HCT116 (cell line): ENCODE data around the gene CLDN20. TPM values are rescaled to one million over a fixed set of nuclear protein-coding genes. Genes with fewer than 3 reads are reported as not detected.

Experiments used
- ATAC-seq: fragments of 200-7000 bp; cut with Tn5 transposase; 2 replicates; pipeline ENCODE4 v1.9.1; 2020; ENCODE audit warnings: mild to moderate bottlenecking, moderate library complexity
- BruUV-seq: library from RNA; stranded (reverse); fragments of 400-500 nt; replicated peaks from 2 replicates; lab custom pipeline; 2021; lab: Mats Ljungman, UMichigan
- CTCF ChIA-PET: fragments of 300-600 bp; sonication (Branson Sonifier 250); formaldehyde crosslinking; loops from one replicate; lab custom pipeline; 2021; ENCODE audit warnings: antibody characterized with exemption; lab: Charles Lee
- POLR2A ChIA-PET: fragments of 300-600, 350-600 bp; sonication (Branson Sonifier 250); formaldehyde crosslinking; loops from one replicate; lab custom pipeline; 2021; ENCODE audit warnings: antibody characterized with exemption; lab: Charles Lee
- RAD21 ChIA-PET, 2 experiments: fragments of 300-600 bp; sonication (Branson Sonifier 250); formaldehyde crosslinking; loops; one replicate each; lab custom pipeline; 2023; ENCODE audit warnings: low total read pairs in 2 of 2; ENCODE audit not compliant: uncharacterized antibody in 2 of 2, unreplicated experiment in 2 of 2, low non-redundant PET in 1 of 2; lab: Charles Lee
- DNase-seq: peaks from one replicate; pipeline ENCODE4 v3.0.0-alpha.2; 2010; ENCODE audit warnings: low read depth, low spot score
- H2AFZ ChIP-seq: fragments of 200-600 bp; shearing (Covaris generic), sonication (generic); 2 replicates; pipeline ENCODE4 v1.6.1; 2017; ENCODE audit warnings: low read depth, mixed run types, mixed read lengths, antibody characterized with exemption, low read length; ENCODE audit not compliant: poor library complexity, severe bottlenecking
- H3K27ac ChIP-seq: 2 replicates; pipeline ENCODE4 v1.5.1; 2012; ENCODE audit warnings: low read depth, low read length
- H3K27me3 ChIP-seq: fragments of 200-600 bp; sonication (generic); 2 replicates; pipeline ENCODE4 v1.6.1; 2016; ENCODE audit warnings: mixed run types, low read length, mixed read lengths; ENCODE audit not compliant: insufficient read depth
- H3K36me3 ChIP-seq, 2 experiments: fragments of 200-500 bp in 1 of 2; fragments of 200-600 bp in 1 of 2; sonication (Bioruptor generic) in 1 of 2; sonication (generic) in 1 of 2; 2 replicates each; pipeline versions ENCODE4 v1.5.1 to v1.6.1; 2014 to 2016; ENCODE audit warnings: low read length in 2 of 2, inconsistent platforms in 1 of 2, mixed read lengths in 1 of 2, mixed run types in 1 of 2; ENCODE audit not compliant: insufficient read depth in 2 of 2, control insufficient read depth in 1 of 2
- H3K4me1 ChIP-seq, 2 experiments: fragments of 200-600 bp in 1 of 2; sonication (generic) in 1 of 2; 2 replicates each; pipeline versions ENCODE4 v1.5.1 to v1.6.1; 2012 to 2017; ENCODE audit warnings: low read length in 2 of 2, inconsistent platforms in 1 of 2, mild to moderate bottlenecking in 1 of 2, mixed read lengths in 1 of 2, mixed run types in 1 of 2, moderate library complexity in 1 of 2; ENCODE audit not compliant: insufficient read depth in 2 of 2, control insufficient read depth in 1 of 2
- H3K4me2 ChIP-seq: fragments of 200-600 bp; sonication (generic); 2 replicates; pipeline ENCODE4 v1.6.1; 2017; ENCODE audit warnings: mixed run types, low read length, mixed read lengths
- H3K4me3 ChIP-seq, 2 experiments: fragments of 200-600 bp in 1 of 2; sonication (generic) in 1 of 2; replicated peaks in 1 of 2; 2 replicates each; pipeline ENCODE4 v1.5.1; 2011 to 2016; ENCODE audit warnings: low read length in 2 of 2, control low read depth in 1 of 2, low read depth in 1 of 2, mild to moderate bottlenecking in 1 of 2, mixed read lengths in 1 of 2, mixed run types in 1 of 2
- H3K79me2 ChIP-seq: fragments of 200-600 bp; sonication (generic); 2 replicates; pipeline ENCODE4 v1.6.1; 2017; ENCODE audit warnings: mild to moderate bottlenecking, mixed run types, low read length, moderate library complexity, mixed read lengths; ENCODE audit not compliant: insufficient read depth
- H3K9ac ChIP-seq: fragments of 200-600 bp; sonication (generic); 2 replicates; pipeline ENCODE4 v1.6.1; 2016; ENCODE audit warnings: low read length, mixed read lengths
- H3K9me2 ChIP-seq: fragments of 200-600 bp; sonication (generic), shearing (Covaris generic); 2 replicates; pipeline ENCODE4 v1.6.1; 2017; ENCODE audit warnings: mixed run types, mild to moderate bottlenecking, moderate library complexity; ENCODE audit not compliant: insufficient read depth
- H3K9me3 ChIP-seq, 2 experiments: fragments of 200-500 bp in 1 of 2; fragments of 200-600 bp in 1 of 2; sonication (Bioruptor generic) in 1 of 2; sonication (generic) in 1 of 2; 2 replicates each; pipeline ENCODE4 v1.6.1; 2014 to 2017; ENCODE audit warnings: low read length in 2 of 2, mixed read lengths in 2 of 2, inconsistent platforms in 1 of 2, low read depth in 1 of 2, mild to moderate bottlenecking in 1 of 2, mixed run types in 1 of 2, moderate library complexity in 1 of 2; ENCODE audit not compliant: control insufficient read depth in 1 of 2, insufficient read depth in 1 of 2
- H4K20me1 ChIP-seq: fragments of 200-600 bp; sonication (generic), shearing (Covaris generic); 2 replicates; pipeline ENCODE4 v1.6.1; 2017; ENCODE audit warnings: mixed run types, mild to moderate bottlenecking, moderate library complexity; ENCODE audit not compliant: insufficient read depth
- CEBPB ChIP-seq: IDR thresholded peaks from 2 replicates; pipeline ENCODE4 v1.6.1; 2012; ENCODE audit warnings: low read depth
- EGR1 ChIP-seq: IDR thresholded peaks from 2 replicates; pipeline ENCODE4 v1.6.1; 2012; ENCODE audit warnings: low read depth
- ELF1 ChIP-seq: IDR thresholded peaks from 2 replicates; pipeline ENCODE4 v1.6.1; 2012; ENCODE audit warnings: low read depth, borderline replicate concordance
- EZH2 ChIP-seq: fragments of 200-600 bp; sonication (generic); IDR thresholded peaks from 2 replicates; pipeline ENCODE4 v1.6.1; 2017; ENCODE audit warnings: antibody characterized with exemption, mixed run types
- EZH2phosphoT487 ChIP-seq: fragments of 200-600 bp; IDR thresholded peaks from 2 replicates; pipeline ENCODE4 v1.6.1; 2018; ENCODE audit warnings: antibody characterized with exemption, borderline replicate concordance
- FOSL1 ChIP-seq: IDR thresholded peaks from 2 replicates; pipeline ENCODE4 v1.6.1; 2012; ENCODE audit warnings: low read depth
- JUND ChIP-seq: IDR thresholded peaks from 2 replicates; pipeline ENCODE4 v1.6.1; 2012
- MAX ChIP-seq: IDR thresholded peaks from 2 replicates; pipeline ENCODE4 v1.6.1; 2012
- POLR2A ChIP-seq: IDR thresholded peaks from 2 replicates; pipeline ENCODE4 v1.7.0; 2011; ENCODE audit warnings: borderline replicate concordance; ENCODE audit not compliant: insufficient read depth, insufficient read length; ENCODE audit errors: extremely low read depth
- RAD21 ChIP-seq: IDR thresholded peaks from 2 replicates; pipeline ENCODE4 v1.6.1; 2012; ENCODE audit warnings: low read depth, mild to moderate bottlenecking
- SRF ChIP-seq: IDR thresholded peaks from 2 replicates; pipeline ENCODE4 v1.6.1; 2012; ENCODE audit warnings: low read depth
- YY1 ChIP-seq: IDR thresholded peaks from 2 replicates; pipeline ENCODE4 v1.6.1; 2011; ENCODE audit warnings: low read length, low read depth, moderate library complexity, mild to moderate bottlenecking; ENCODE audit not compliant: insufficient replicate concordance; ENCODE audit errors: extremely low read depth
- intact Hi-C: fragments of 100-400 bp; cut with micrococcal nuclease; formaldehyde crosslinking; loops from 2 replicates; pipeline ENCODE4 v1.10.0; 2022
- total RNA-seq: library from RNA; stranded (reverse); gene quantifications from one replicate; pipeline ENCODE4 v1.2.1, GENCODE V29; 2021; ENCODE audit not compliant: unreplicated experiment
- TF ChIP-seq, protein P1 (sequence below): IDR thresholded peaks from 2 replicates; pipeline ENCODE4 v1.6.1; 2011; ENCODE audit warnings: mild to moderate bottlenecking, low read length, moderate library complexity; ENCODE audit not compliant: insufficient replicate concordance; ENCODE audit errors: extremely low read depth
- TF ChIP-seq, protein P2 (sequence below), 3 experiments: fragments of 200-600 bp in 1 of 3; sonication (generic) in 1 of 3; IDR thresholded peaks in 2 of 3; conservative IDR thresholded peaks in 1 of 3; 2 replicates each; pipeline ENCODE4 v1.5.1; 2012 to 2017; ENCODE audit warnings: low read depth in 2 of 3, low read length in 2 of 3, antibody characterized with exemption in 1 of 3, borderline replicate concordance in 1 of 3, control low read depth in 1 of 3, mild to moderate bottlenecking in 1 of 3, mixed read lengths in 1 of 3, mixed run types in 1 of 3, moderate library complexity in 1 of 3; ENCODE audit not compliant: insufficient read depth in 1 of 3

CLDN20 gene
- total RNA-seq, 1 experiment from 2014 or later: not detected

GRCh38 chr6:155232848-155233247 lies 31.0 kb upstream of the CLDN20 start:
- no peak for TF ChIP-seq EZH2
- no peak for TF ChIP-seq POLR2A
- no peak for TF ChIP-seq CEBPB
- TF ChIP-seq, protein P1, sequence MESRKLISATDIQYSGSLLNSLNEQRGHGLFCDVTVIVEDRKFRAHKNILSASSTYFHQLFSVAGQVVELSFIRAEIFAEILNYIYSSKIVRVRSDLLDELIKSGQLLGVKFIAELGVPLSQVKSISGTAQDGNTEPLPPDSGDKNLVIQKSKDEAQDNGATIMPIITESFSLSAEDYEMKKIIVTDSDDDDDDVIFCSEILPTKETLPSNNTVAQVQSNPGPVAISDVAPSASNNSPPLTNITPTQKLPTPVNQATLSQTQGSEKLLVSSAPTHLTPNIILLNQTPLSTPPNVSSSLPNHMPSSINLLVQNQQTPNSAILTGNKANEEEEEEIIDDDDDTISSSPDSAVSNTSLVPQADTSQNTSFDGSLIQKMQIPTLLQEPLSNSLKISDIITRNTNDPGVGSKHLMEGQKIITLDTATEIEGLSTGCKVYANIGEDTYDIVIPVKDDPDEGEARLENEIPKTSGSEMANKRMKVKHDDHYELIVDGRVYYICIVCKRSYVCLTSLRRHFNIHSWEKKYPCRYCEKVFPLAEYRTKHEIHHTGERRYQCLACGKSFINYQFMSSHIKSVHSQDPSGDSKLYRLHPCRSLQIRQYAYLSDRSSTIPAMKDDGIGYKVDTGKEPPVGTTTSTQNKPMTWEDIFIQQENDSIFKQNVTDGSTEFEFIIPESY: no peak
- no peak for TF ChIP-seq RAD21
- no TSS peak for BruUV-seq
- DNase-seq: no peak
- CTCF ChIA-PET: no interaction called here
- no peak for ATAC-seq
- Histone ChIP-seq H3K9me3 (no peaks in the 10 kb centered on the region; a peak in 1 of 4 replicates), H2AFZ (no peak overlapping the region), H3K4me3 (no peak overlapping the region), H4K20me1 (no peaks in the 10 kb centered on the region), H3K9me2 (no peaks in the 10 kb centered on the region), H3K27me3 (no peaks in the 10 kb centered on the region), H3K4me2 (no peak overlapping the region), H3K79me2 (no peaks in the 10 kb centered on the region), H3K4me1 (no peaks in the 10 kb centered on the region), H3K9ac (no peak overlapping the region), H3K36me3 (no peaks in the 10 kb centered on the region), H3K27ac (no peak overlapping the region)
- POLR2A ChIA-PET: no interaction called here
- RAD21 ChIA-PET: no interaction called here
- intact Hi-C loops: no loop called here

GRCh38 chr6:155234167-155234566 lies 29.6 kb upstream of the CLDN20 start:
- Histone ChIP-seq H3K4me2 (no peak overlapping the region), H3K9me2 (no peaks in the 10 kb centered on the region), H3K27me3 (no peaks in the 10 kb centered on the region), H3K36me3 (no peaks in the 10 kb centered on the region), H3K79me2 (no peaks in the 10 kb centered on the region), H4K20me1 (no peaks in the 10 kb centered on the region), H2AFZ (no peak overlapping the region), H3K9me3 (no peaks in the 10 kb centered on the region; a peak in 1 of 4 replicates), H3K9ac (no peak overlapping the region), H3K27ac (no peak overlapping the region), H3K4me3 (no peak overlapping the region), H3K4me1 (no peaks in the 10 kb centered on the region)
- ChIA-PET POLR2A (no interaction called here), RAD21 (no interaction called here), CTCF (no interaction called here)
- ATAC-seq: no peak
- no peak for DNase-seq
- intact Hi-C loops: no loop called here
- no TSS peak for BruUV-seq
- TF ChIP-seq MAX (no peak), EZH2phosphoT487 (no peak), ELF1 (no peak), JUND (no peak), FOSL1 (no peak), YY1 (no peak), EGR1 (no peak), SRF (no peak), POLR2A (no peak), RAD21 (no peak)
- TF ChIP-seq, protein P2, sequence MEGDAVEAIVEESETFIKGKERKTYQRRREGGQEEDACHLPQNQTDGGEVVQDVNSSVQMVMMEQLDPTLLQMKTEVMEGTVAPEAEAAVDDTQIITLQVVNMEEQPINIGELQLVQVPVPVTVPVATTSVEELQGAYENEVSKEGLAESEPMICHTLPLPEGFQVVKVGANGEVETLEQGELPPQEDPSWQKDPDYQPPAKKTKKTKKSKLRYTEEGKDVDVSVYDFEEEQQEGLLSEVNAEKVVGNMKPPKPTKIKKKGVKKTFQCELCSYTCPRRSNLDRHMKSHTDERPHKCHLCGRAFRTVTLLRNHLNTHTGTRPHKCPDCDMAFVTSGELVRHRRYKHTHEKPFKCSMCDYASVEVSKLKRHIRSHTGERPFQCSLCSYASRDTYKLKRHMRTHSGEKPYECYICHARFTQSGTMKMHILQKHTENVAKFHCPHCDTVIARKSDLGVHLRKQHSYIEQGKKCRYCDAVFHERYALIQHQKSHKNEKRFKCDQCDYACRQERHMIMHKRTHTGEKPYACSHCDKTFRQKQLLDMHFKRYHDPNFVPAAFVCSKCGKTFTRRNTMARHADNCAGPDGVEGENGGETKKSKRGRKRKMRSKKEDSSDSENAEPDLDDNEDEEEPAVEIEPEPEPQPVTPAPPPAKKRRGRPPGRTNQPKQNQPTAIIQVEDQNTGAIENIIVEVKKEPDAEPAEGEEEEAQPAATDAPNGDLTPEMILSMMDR (IDR thresholded peaks at IDR 0.05 in 2 of 3, conservative IDR thresholded peaks at IDR 0.05 in 1 of 3; ENCODE audit: borderline replicate concordance in 1 of 3, insufficient read depth in 1 of 3, low read depth in 2 of 3, low read length in 2 of 3): no peak
- TF ChIP-seq, protein P1: no peak
